ENCODE measurements around the gene ARSH. TPM values are rescaled to one million over a fixed set of nuclear protein-coding genes. Genes with fewer than 3 reads are reported as not detected.
"Not testable (repeated sequence)": the region's sequence is repeated elsewhere in the genome, so short reads cannot be mapped to it uniquely, and the experiment has no call there.

ARSH gene
- total RNA-seq, 2 donors from 2014 or later: not detected

- Histone ChIP-seq H3K9me3 (no peaks in the 10 kb centered on the region), H3K27me3 (replicated peaks; ENCODE audit: insufficient read depth) (no peaks in the 10 kb centered on the region), H3K4me3 (no peak overlapping the region), H3K4me1 (replicated peaks) (no peaks in the 10 kb centered on the region), H3K27ac (no peak overlapping the region), H3K36me3 (no peaks in the 10 kb centered on the region)
- intact Hi-C loops (cut with DNase I): no loop called here
- DNase-seq (ENCODE audit: low spot score): no peak
- TF ChIP-seq CTCF (IDR thresholded peaks at IDR 0.05): no peak
- no peak for TF ChIP-seq POLR2A (IDR thresholded peaks at IDR 0.05)
- TF ChIP-seq POLR2AphosphoS5 (IDR thresholded peaks at IDR 0.05): no peak
- 69% methylated on average over 6 of the region's 6 CpGs for WGBS
These were observed 34.0 kb upstream of the ARSH start for GRCh38 chrX:2972391-2972790.

DNA sequence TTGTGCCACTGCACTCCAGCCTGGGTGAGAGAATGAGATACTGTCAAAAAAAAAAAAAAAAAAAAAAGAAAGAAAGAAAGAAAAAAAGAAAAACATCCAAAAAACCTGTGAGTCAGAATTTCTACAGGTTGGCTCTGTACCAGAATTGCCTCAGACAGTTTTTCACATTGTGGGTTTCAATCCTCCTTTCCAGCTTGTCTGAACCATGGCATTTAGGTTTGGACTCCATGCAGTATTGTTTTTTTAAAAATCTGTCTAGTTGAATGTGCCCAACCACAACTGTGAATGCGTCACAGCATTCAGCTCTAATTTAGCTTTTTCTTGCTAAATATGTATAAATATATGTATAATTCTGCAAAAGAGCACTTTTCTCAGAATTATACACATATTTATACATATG is 31.4 kb upstream of the ARSH start:
- 95% methylated on average over 1 of the region's 1 CpG for WGBS

GRCh38 chrX:2978639-2979038 is 27.7 kb upstream of the ARSH start:
- H3K9me3 ChIP-seq; H3K4me1 ChIP-seq (replicated peaks); H3K4me3 ChIP-seq; DNase-seq (ENCODE audit: low spot score); H3K27ac ChIP-seq; H3K27me3 ChIP-seq (replicated peaks; ENCODE audit: insufficient read depth); H3K36me3 ChIP-seq; intact Hi-C loops (cut with DNase I): not testable (repeated sequence)
- 85% methylated on average over 4 of the region's 4 CpGs for WGBS

More for the DNA sequence above, 31.4 kb upstream of the ARSH start:
- intact Hi-C loops (cut with DNase I): no loop called here
- no peak overlapping the region for H3K27ac ChIP-seq
- H3K27me3 ChIP-seq (replicated peaks; ENCODE audit: insufficient read depth): no peaks in the 10 kb centered on the region
- H3K36me3 ChIP-seq: no peaks in the 10 kb centered on the region
- no peak for TF ChIP-seq POLR2AphosphoS5 (IDR thresholded peaks at IDR 0.05)
- no peak for TF ChIP-seq POLR2A (IDR thresholded peaks at IDR 0.05)
- TF ChIP-seq CTCF (IDR thresholded peaks at IDR 0.05): no peak
- H3K9me3 ChIP-seq: no peaks in the 10 kb centered on the region
- no peak for DNase-seq (ENCODE audit: low spot score)
- H3K4me3 ChIP-seq: no peak overlapping the region
- H3K4me1 ChIP-seq (replicated peaks): no peaks in the 10 kb centered on the region

DNA sequence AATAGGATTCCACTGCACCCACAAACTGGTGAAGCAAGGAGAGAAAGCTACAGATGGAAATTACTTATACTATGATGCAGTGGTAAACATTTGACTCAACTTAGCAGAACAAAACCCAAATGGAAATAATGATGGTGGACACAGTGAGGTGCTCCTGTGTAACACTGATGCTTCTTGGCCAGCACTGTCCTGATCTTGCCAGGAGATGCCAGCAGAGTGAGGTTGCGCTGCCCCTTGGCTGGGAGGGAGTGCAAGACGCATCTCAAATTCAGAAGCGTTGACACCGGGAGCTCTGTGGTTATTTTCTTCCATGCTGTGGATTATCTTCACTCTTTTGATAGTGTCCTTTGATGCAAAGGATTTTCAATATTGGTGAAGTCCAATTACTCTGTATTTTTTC is 22.0 kb upstream of the ARSH start:
- intact Hi-C loops (cut with DNase I): no loop called here
- no peak for TF ChIP-seq POLR2A (IDR thresholded peaks at IDR 0.05)
- TF ChIP-seq POLR2AphosphoS5 (IDR thresholded peaks at IDR 0.05): no peak
- no peak for TF ChIP-seq CTCF (IDR thresholded peaks at IDR 0.05)
- Histone ChIP-seq H3K9me3 (no peaks in the 10 kb centered on the region), H3K27ac (no peak overlapping the region), H3K4me3 (no peak overlapping the region), H3K36me3 (no peaks in the 10 kb centered on the region), H3K4me1 (replicated peaks) (no peaks in the 10 kb centered on the region), H3K27me3 (replicated peaks; ENCODE audit: insufficient read depth) (no peaks in the 10 kb centered on the region)
- no peak for DNase-seq (ENCODE audit: low spot score)
- 88% methylated on average over 4 of the region's 4 CpGs for WGBS

GRCh38 chrX:2989565-2989964 is 16.8 kb upstream of the ARSH start:
- H3K9me3 ChIP-seq: no peaks in the 10 kb centered on the region
- no peak overlapping the region for H3K27ac ChIP-seq
- H3K4me1 ChIP-seq (replicated peaks): no peaks in the 10 kb centered on the region
- no peak for TF ChIP-seq CTCF (IDR thresholded peaks at IDR 0.05)
- intact Hi-C loops (cut with DNase I): no loop called here
- WGBS: 48% methylated on average over 2 of the region's 2 CpGs
- H3K36me3 ChIP-seq: no peaks in the 10 kb centered on the region
- H3K27me3 ChIP-seq (replicated peaks; ENCODE audit: insufficient read depth): no peaks in the 10 kb centered on the region
- no peak overlapping the region for H3K4me3 ChIP-seq
- no peak for DNase-seq (ENCODE audit: low spot score)
